GM18519 (cell line): ENCODE measurements around the gene ZNF599.
A peak's percentile ranks its signal among the peaks of the same experiment; 100 is the strongest.
"Not testable (repeated sequence)": the region's sequence is repeated elsewhere in the genome, so short reads cannot be mapped to it uniquely, and the experiment has no call there.

ENCODE experiments used
- ATAC-seq: cut with Tn5 transposase; IDR thresholded peaks from one replicate; pipeline ENCODE4 v1.9.1; 2021; ENCODE audit warnings: mild to moderate bottlenecking, moderate library complexity; ENCODE audit not compliant: unreplicated experiment, low FRiP score

The ZNF599 gene

GRCh38 chr19:34772697-34773554 lies at the start of gene ZNF599:
Gene ZNF599, minus strand, starts transcription at chr19:34773215. Its CDS starts 374 bp downstream, at chr19:34772841.
- ATAC-seq, result peak; percentile 82

GRCh38 chr19:34818270-34818669 lies 45.3 kb upstream of the ZNF599 start:
- ATAC-seq, result no peak

GRCh38 chr19:34816708-34817107 lies 43.7 kb upstream of the ZNF599 start:
- no peak for ATAC-seq

- no peak for ATAC-seq
Observed at GRCh38 chr19:34808566-34808965, 35.6 kb upstream of the ZNF599 start.

- no peak for ATAC-seq
Observed at GRCh38 chr19:34806976-34807860, 34.2 kb upstream of the ZNF599 start.

GRCh38 chr19:34804115-34804514 lies 31.1 kb upstream of the ZNF599 start:
- ATAC-seq, result no peak

GRCh38 chr19:34796953-34797352 lies 23.9 kb upstream of the ZNF599 start:
- not testable (repeated sequence) for ATAC-seq

GRCh38 chr19:34794066-34794960 lies 21.3 kb upstream of the ZNF599 start:
- ATAC-seq, result no peak

GRCh38 chr19:34793565-34793964 lies 20.6 kb upstream of the ZNF599 start:
- no peak for ATAC-seq

- ATAC-seq, result no peak
Observed at GRCh38 chr19:34788074-34788473, 15.1 kb upstream of the ZNF599 start.

GRCh38 chr19:34787059-34787824 lies 14.2 kb upstream of the ZNF599 start:
- no peak for ATAC-seq

GRCh38 chr19:34786236-34786635 lies 13.2 kb upstream of the ZNF599 start:
- ATAC-seq, result no peak

GRCh38 chr19:34779652-34780051 lies 6.6 kb upstream of the ZNF599 start:
- ATAC-seq, result no peak

GRCh38 chr19:34778342-34778741 lies 5.3 kb upstream of the ZNF599 start:
- no peak for ATAC-seq

- ATAC-seq, result no peak
Observed at GRCh38 chr19:34774857-34775256, 1.8 kb upstream of the ZNF599 start.

GRCh38 chr19:34773555-34773864 lies 495 bp upstream of the ZNF599 start:
- ATAC-seq, result no peak

GRCh38 chr19:34767951-34768350 lies 5.1 kb downstream of the ZNF599 start:
- no peak for ATAC-seq

GRCh38 chr19:34766386-34766785 lies 6.6 kb downstream of the ZNF599 start:
- ATAC-seq, result no peak

GRCh38 chr19:34759218-34759917 lies 13.6 kb downstream of the ZNF599 start:
- no peak for ATAC-seq
